ENCODE measurements around the gene OR52E2.

DNA sequence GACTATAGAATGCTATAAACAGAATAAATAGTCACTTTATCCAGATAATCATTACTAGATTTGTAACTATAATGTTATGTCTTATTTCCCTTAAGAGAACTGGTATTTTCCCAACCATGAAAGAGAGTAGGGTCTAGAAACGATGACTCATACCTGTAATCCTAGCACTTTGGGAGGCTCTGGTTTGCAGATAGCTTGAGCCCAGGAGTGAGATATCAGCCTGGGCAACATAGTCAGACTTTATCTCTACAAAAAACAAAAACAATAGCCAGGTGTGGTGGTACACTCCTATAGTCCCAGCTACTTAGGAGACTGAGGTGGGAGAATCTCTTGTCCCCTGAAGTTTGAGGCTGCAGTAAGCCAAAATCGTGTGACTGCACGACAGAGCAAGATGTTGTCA is 47.9 kb upstream of the OR52E2 start:
- TF ChIP-seq POLR2A (IDR thresholded peaks at IDR 0.05; ENCODE audit: low read depth), result no peak
- TF ChIP-seq, protein P1, sequence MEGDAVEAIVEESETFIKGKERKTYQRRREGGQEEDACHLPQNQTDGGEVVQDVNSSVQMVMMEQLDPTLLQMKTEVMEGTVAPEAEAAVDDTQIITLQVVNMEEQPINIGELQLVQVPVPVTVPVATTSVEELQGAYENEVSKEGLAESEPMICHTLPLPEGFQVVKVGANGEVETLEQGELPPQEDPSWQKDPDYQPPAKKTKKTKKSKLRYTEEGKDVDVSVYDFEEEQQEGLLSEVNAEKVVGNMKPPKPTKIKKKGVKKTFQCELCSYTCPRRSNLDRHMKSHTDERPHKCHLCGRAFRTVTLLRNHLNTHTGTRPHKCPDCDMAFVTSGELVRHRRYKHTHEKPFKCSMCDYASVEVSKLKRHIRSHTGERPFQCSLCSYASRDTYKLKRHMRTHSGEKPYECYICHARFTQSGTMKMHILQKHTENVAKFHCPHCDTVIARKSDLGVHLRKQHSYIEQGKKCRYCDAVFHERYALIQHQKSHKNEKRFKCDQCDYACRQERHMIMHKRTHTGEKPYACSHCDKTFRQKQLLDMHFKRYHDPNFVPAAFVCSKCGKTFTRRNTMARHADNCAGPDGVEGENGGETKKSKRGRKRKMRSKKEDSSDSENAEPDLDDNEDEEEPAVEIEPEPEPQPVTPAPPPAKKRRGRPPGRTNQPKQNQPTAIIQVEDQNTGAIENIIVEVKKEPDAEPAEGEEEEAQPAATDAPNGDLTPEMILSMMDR (IDR thresholded peaks at IDR 0.05), result no peak

Measured in esophagus muscularis mucosa (tissue), 3 donors.